K562 (cell line): ENCODE results near the gene PDIA5. TPM values are rescaled to one million over a fixed set of nuclear protein-coding genes. Genes with fewer than 3 reads are reported as not detected.

Source experiments
- ATAC-seq: fragments of 200-7000 bp; cut with Tn5 transposase; 3 replicates; pipeline ENCODE4 v1.9.1; 2020; ENCODE audit warnings: moderate library complexity
- BruUV-seq: library from RNA; stranded (reverse); fragments of 400-500 nt; replicated peaks from 2 replicates; lab custom pipeline; 2021; lab: Mats Ljungman, UMichigan
- CTCF ChIA-PET: fragments of 300-600 bp; formaldehyde crosslinking; extraction: SDS; loops from one replicate; lab custom pipeline; 2021; ENCODE audit warnings: low intra/inter-chr PET ratio; lab: Yijun Ruan, JAX
- POLR2A ChIA-PET: fragments of 300-600, 350-650 bp; sonication (Branson Sonifier 250); formaldehyde crosslinking; extraction: SDS; loops from one replicate; lab custom pipeline; 2021; ENCODE audit warnings: antibody characterized with exemption, inconsistent platforms; lab: Yijun Ruan, JAX
- DNase-seq, 4 experiments: peaks; one replicate each; pipeline versions ENCODE4 v3.0.0 to v3.0.0-alpha.2; 2011 to 2018; ENCODE audit warnings: low spot score in 3 of 4, mixed read lengths in 3 of 4; ENCODE audit errors: extremely low read depth in 1 of 4
- FAIRE-seq: peaks from 2 replicates; lab custom pipeline; 2011; peaks lifted over from hg19 to GRCh38; lab: Jason Lieb, UNC
- H2AFZ ChIP-seq: 2 replicates; pipeline ENCODE4 v1.6.0; 2011; ENCODE audit warnings: low read depth, low read length, control low read depth, inconsistent platforms
- H3K27ac ChIP-seq: fragments of 200-600 bp; 3 replicates; pipeline ENCODE4 v1.8.0; 2011; ENCODE audit warnings: low read depth, mild to moderate bottlenecking, control low read depth, inconsistent platforms, low read length, moderate library complexity, mixed read lengths; ENCODE audit errors: extremely low read depth
- H3K27me3 ChIP-seq, 2 experiments: fragments of 300-600 bp in 1 of 2; 2 replicates in 1 of 2; 3 replicates in 1 of 2; pipeline versions ENCODE4 v1.6.0 to v1.8.0; 2011; ENCODE audit warnings: inconsistent platforms in 2 of 2, low read length in 2 of 2, mild to moderate bottlenecking in 1 of 2, mixed read lengths in 1 of 2, moderate library complexity in 1 of 2; ENCODE audit not compliant: control insufficient read depth in 2 of 2, insufficient read depth in 2 of 2
- H3K36me3 ChIP-seq: fragments of 300-600 bp; 3 replicates; pipeline ENCODE4 v1.8.0; 2011; ENCODE audit warnings: mild to moderate bottlenecking, low read length, inconsistent platforms; ENCODE audit not compliant: control insufficient read depth, insufficient read depth
- H3K4me1 ChIP-seq, 2 experiments: fragments of 200-600 bp in 1 of 2; replicated peaks in 1 of 2; 2 replicates in 1 of 2; 3 replicates in 1 of 2; pipeline versions ENCODE4 v1.5.1 to v1.8.0; 2011; ENCODE audit warnings: inconsistent platforms in 2 of 2, low read length in 2 of 2, mild to moderate bottlenecking in 1 of 2, mixed read lengths in 1 of 2, moderate library complexity in 1 of 2; ENCODE audit not compliant: control insufficient read depth in 2 of 2, insufficient read depth in 2 of 2
- H3K4me2 ChIP-seq: 2 replicates; pipeline ENCODE4 v1.6.1; 2011; ENCODE audit warnings: low read length, control low read depth, inconsistent platforms, mixed read lengths; ENCODE audit not compliant: insufficient read depth
- H3K4me3 ChIP-seq: fragments of 200-600 bp; sonication (generic), shearing (Covaris generic); 2 replicates; pipeline ENCODE4 v1.5.1; 2016; ENCODE audit warnings: control low read depth, inconsistent platforms
- H3K79me2 ChIP-seq: fragments of 200-600 bp; 3 replicates; pipeline ENCODE4 v1.8.0; 2011; ENCODE audit warnings: low read length, inconsistent platforms; ENCODE audit not compliant: control insufficient read depth, insufficient read depth
- H3K9ac ChIP-seq, 2 experiments: 2 replicates each; pipeline versions ENCODE4 v1.6.0 to v1.6.1; 2011; ENCODE audit warnings: low read depth in 2 of 2, low read length in 2 of 2, control low read depth in 1 of 2, inconsistent platforms in 1 of 2, mild to moderate bottlenecking in 1 of 2, mixed read lengths in 1 of 2; ENCODE audit not compliant: insufficient read depth in 1 of 2
- H3K9me1 ChIP-seq: one replicate; pipeline ENCODE4 v1.6.0; 2011; ENCODE audit warnings: inconsistent platforms, mild to moderate bottlenecking, low read length, moderate library complexity; ENCODE audit not compliant: control insufficient read depth, insufficient read depth
- H3K9me3 ChIP-seq: replicated peaks from 2 replicates; pipeline ENCODE4 v1.5.1; 2011; ENCODE audit warnings: low read depth, low read length, inconsistent platforms; ENCODE audit not compliant: control insufficient read depth, insufficient read depth
- H4K20me1 ChIP-seq: replicated peaks from 2 replicates; pipeline ENCODE4 v1.6.1; 2011; ENCODE audit warnings: low read length, inconsistent platforms, mixed read lengths; ENCODE audit not compliant: control insufficient read depth, insufficient read depth
- ESRRB ChIP-seq: fragments of 250-450 bp; sonication (Bioruptor Pico); IDR thresholded peaks from 2 replicates; pipeline ENCODE4 v1.5.0; 2020; ENCODE audit warnings: mild to moderate bottlenecking, moderate library complexity, borderline replicate concordance
- NCOA2 ChIP-seq, 2 experiments: fragments of 450-650 bp; IDR thresholded peaks; 2 replicates each; pipeline ENCODE4 v1.6.1; 2018; ENCODE audit warnings: mild to moderate bottlenecking in 2 of 2, moderate library complexity in 1 of 2; ENCODE audit not compliant: partially characterized antibody in 2 of 2
- POU5F1 ChIP-seq: fragments of 150-350 bp; IDR thresholded peaks from 2 replicates; pipeline ENCODE4 v1.6.1; 2014; ENCODE audit warnings: borderline replicate concordance, low read length, low read depth, mild to moderate bottlenecking; ENCODE audit not compliant: partially characterized antibody
- TCFL5 ChIP-seq: fragments of 250-450 bp; sonication (Bioruptor Pico); conservative IDR thresholded peaks from 2 replicates; pipeline ENCODE4 v1.6.1; 2021; ENCODE audit warnings: mild to moderate bottlenecking, moderate library complexity, matching md5 sums
- ZNF143 ChIP-seq: sonication (generic); formaldehyde crosslinking; IDR thresholded peaks from 2 replicates; pipeline ENCODE4 v1.9.0; 2022; ENCODE audit warnings: mild to moderate bottlenecking, missing genetic modification reagents
- ZNF324 ChIP-seq: fragments of 250-450 bp; sonication (Bioruptor Pico); IDR thresholded peaks from 2 replicates; pipeline ENCODE4 v1.4.0; 2020; ENCODE audit warnings: mild to moderate bottlenecking
- WGBS: fragments of 100-300 bp; shearing (Covaris generic); methylation state at CpG from one replicate; pipeline ENCODE4 v1.1.6; 2016; ENCODE audit warnings: low coverage, mixed read lengths; ENCODE audit not compliant: insufficient coverage; ENCODE audit errors: missing lambda C conversion rate; 5-methylcytosine and 5-hydroxymethylcytosine counted together
- in situ Hi-C: fragments of 300-500 bp; cut with MboI; formaldehyde crosslinking; loops from 4 replicates; pipeline ENCODE4 v1.15.0; 2018; ENCODE audit warnings: inconsistent platforms, mixed read lengths
- intact Hi-C: fragments of 100-400 bp; cut with micrococcal nuclease; formaldehyde crosslinking; loops from 2 replicates; pipeline ENCODE4 v1.14.2; 2022
- polyA plus RNA-seq, 8 experiments: library from polyadenylated mRNA; depleted of rRNA in 4 of 8; stranded (reverse) in 5 of 8; unstranded in 3 of 8; fragments of >200 nt; fragmentation: Nextera tagmentation in 2 of 8; fragmentation: Illumina TruSeq in 1 of 8; extraction: Ambion mirVana in 2 of 8; extraction: Trizol in 1 of 8; gene quantifications; 2 replicates each; pipeline versions ENCODE4 v1.2.1 to v1.2.3, GENCODE V29; 2011 to 2014; ENCODE audit warnings: inconsistent platforms in 1 of 8, missing spikeins in 1 of 8
- total RNA-seq, 7 experiments: library from RNA; depleted of rRNA in 6 of 7; stranded (reverse); fragments of >200 nt in 6 of 7; fragmentation: Illumina TruSeq in 2 of 7; extraction: Trizol in 2 of 7; gene quantifications; 2 replicates each; pipeline versions ENCODE4 v1.2.1 to v1.2.3, GENCODE V29; 2011 to 2021; ENCODE audit warnings: low replicate concordance in 1 of 7
- TF ChIP-seq, protein P1 (sequence below): fragments of 200-600 bp; sonication (generic); IDR thresholded peaks from one replicate; pipeline ENCODE4 v1.6.1; 2012; ENCODE audit warnings: mild to moderate bottlenecking, low read depth, low read length, inconsistent platforms
- TF ChIP-seq, protein P2 (sequence below): IDR thresholded peaks from 2 replicates; pipeline ENCODE4 v1.6.1; 2016; ENCODE audit warnings: missing genetic modification characterization, missing compliant biosample characterization

The PDIA5 gene
- total and polyA plus RNA-seq, 9 of the 15 experiments (the other 6 are each of a cell fraction or from before 2014, with no cell fraction given): 3.4 to 31.8 (median 19.6) TPM

DNA sequence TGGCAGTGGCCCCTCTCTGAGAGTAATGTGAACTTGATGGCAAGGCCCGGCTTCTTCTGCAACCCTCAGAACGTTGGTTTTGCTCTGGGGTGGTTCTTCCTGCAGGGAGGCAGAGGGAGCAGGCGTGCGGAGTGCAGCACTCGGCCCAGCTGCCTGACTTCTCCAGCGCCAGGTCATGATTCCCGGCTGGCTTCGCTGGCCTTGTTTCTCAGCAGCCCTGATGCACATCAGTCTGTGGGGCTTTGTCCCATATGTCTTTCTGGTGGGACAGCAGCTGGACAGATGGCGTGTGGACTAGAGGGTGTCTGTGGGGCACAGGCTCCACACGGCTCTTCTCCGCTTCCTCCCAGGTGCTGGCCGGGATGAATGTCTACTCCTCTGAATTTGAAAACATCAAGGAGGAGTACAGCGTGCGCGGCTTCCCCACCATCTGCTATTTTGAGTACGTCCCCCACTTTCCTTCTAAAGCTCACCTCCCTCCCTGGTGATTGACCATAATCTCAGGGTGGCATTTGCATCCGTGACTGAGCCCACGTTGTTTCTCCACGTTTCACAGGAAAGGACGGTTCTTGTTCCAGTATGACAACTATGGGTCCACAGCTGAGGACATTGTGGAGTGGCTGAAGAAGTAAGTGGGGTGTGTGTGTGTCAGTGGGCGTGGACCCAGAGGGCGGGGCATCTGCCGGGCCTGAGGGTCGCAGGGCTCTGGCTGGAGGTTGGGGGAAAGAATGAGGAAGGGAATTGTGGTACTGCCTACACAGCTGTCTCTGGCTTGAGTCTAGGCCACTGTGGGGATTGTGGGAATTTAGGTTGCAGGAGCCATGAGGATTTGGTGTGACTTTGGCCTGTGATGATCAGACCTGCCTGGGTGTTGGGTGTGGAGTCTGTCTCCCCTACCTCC is 57.1 kb downstream of the PDIA5 start:
- in situ Hi-C loops (no loop called here), intact Hi-C loops (no loop called here)
- peaks cover 2% of the 10 kb centered on the region for H3K9me1 ChIP-seq
- no peaks in the 10 kb centered on the region for H3K4me1 ChIP-seq
- ATAC-seq (no peak), FAIRE-seq (no peak), DNase-seq (no peak)
- ChIA-PET CTCF (no interaction called here), POLR2A (interaction anchor here (1.2 kb wide), 1 partner anchor 10 kb away, joined by 6 read pairs; no protein-coding TSS in a partner anchor)
- H3K36me3 ChIP-seq: peaks cover 86% of the 10 kb centered on the region
- no peaks in the 10 kb centered on the region for H3K9me3 ChIP-seq
- no peak overlapping the region for H3K4me3 ChIP-seq
- H3K4me2 ChIP-seq: no peak overlapping the region
- H3K27me3 ChIP-seq: no peaks in the 10 kb centered on the region
- no peaks in the 10 kb centered on the region for H3K79me2 ChIP-seq
- 88% methylated on average over 23 of the region's 24 CpGs for WGBS
- H4K20me1 ChIP-seq: no peaks in the 10 kb centered on the region; the same call in 1 of the 2 replicates
- H3K9ac ChIP-seq: no peak overlapping the region
- no peak overlapping the region for H2AFZ ChIP-seq
- BruUV-seq: no TSS peak
- H3K27ac ChIP-seq: no peak overlapping the region
- TF ChIP-seq TCFL5 (CRISPR knock-in tag) (no peak), POU5F1 (no peak), NCOA2 (IDR thresholded peaks at IDR 0.05; ENCODE audit: partially characterized antibody in 2 of 2) (no peak), ZNF324 (CRISPR knock-in tag) (no peak), ZNF143 (CRISPR knock-in tag) (no peak), ESRRB (no peak)
- TF ChIP-seq, protein P1, sequence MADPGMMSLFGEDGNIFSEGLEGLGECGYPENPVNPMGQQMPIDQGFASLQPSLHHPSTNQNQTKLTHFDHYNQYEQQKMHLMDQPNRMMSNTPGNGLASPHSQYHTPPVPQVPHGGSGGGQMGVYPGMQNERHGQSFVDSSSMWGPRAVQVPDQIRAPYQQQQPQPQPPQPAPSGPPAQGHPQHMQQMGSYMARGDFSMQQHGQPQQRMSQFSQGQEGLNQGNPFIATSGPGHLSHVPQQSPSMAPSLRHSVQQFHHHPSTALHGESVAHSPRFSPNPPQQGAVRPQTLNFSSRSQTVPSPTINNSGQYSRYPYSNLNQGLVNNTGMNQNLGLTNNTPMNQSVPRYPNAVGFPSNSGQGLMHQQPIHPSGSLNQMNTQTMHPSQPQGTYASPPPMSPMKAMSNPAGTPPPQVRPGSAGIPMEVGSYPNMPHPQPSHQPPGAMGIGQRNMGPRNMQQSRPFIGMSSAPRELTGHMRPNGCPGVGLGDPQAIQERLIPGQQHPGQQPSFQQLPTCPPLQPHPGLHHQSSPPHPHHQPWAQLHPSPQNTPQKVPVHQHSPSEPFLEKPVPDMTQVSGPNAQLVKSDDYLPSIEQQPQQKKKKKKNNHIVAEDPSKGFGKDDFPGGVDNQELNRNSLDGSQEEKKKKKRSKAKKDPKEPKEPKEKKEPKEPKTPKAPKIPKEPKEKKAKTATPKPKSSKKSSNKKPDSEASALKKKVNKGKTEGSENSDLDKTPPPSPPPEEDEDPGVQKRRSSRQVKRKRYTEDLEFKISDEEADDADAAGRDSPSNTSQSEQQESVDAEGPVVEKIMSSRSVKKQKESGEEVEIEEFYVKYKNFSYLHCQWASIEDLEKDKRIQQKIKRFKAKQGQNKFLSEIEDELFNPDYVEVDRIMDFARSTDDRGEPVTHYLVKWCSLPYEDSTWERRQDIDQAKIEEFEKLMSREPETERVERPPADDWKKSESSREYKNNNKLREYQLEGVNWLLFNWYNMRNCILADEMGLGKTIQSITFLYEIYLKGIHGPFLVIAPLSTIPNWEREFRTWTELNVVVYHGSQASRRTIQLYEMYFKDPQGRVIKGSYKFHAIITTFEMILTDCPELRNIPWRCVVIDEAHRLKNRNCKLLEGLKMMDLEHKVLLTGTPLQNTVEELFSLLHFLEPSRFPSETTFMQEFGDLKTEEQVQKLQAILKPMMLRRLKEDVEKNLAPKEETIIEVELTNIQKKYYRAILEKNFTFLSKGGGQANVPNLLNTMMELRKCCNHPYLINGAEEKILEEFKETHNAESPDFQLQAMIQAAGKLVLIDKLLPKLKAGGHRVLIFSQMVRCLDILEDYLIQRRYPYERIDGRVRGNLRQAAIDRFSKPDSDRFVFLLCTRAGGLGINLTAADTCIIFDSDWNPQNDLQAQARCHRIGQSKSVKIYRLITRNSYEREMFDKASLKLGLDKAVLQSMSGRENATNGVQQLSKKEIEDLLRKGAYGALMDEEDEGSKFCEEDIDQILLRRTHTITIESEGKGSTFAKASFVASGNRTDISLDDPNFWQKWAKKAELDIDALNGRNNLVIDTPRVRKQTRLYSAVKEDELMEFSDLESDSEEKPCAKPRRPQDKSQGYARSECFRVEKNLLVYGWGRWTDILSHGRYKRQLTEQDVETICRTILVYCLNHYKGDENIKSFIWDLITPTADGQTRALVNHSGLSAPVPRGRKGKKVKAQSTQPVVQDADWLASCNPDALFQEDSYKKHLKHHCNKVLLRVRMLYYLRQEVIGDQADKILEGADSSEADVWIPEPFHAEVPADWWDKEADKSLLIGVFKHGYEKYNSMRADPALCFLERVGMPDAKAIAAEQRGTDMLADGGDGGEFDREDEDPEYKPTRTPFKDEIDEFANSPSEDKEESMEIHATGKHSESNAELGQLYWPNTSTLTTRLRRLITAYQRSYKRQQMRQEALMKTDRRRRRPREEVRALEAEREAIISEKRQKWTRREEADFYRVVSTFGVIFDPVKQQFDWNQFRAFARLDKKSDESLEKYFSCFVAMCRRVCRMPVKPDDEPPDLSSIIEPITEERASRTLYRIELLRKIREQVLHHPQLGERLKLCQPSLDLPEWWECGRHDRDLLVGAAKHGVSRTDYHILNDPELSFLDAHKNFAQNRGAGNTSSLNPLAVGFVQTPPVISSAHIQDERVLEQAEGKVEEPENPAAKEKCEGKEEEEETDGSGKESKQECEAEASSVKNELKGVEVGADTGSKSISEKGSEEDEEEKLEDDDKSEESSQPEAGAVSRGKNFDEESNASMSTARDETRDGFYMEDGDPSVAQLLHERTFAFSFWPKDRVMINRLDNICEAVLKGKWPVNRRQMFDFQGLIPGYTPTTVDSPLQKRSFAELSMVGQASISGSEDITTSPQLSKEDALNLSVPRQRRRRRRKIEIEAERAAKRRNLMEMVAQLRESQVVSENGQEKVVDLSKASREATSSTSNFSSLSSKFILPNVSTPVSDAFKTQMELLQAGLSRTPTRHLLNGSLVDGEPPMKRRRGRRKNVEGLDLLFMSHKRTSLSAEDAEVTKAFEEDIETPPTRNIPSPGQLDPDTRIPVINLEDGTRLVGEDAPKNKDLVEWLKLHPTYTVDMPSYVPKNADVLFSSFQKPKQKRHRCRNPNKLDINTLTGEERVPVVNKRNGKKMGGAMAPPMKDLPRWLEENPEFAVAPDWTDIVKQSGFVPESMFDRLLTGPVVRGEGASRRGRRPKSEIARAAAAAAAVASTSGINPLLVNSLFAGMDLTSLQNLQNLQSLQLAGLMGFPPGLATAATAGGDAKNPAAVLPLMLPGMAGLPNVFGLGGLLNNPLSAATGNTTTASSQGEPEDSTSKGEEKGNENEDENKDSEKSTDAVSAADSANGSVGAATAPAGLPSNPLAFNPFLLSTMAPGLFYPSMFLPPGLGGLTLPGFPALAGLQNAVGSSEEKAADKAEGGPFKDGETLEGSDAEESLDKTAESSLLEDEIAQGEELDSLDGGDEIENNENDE: no peak
- TF ChIP-seq, protein P2, sequence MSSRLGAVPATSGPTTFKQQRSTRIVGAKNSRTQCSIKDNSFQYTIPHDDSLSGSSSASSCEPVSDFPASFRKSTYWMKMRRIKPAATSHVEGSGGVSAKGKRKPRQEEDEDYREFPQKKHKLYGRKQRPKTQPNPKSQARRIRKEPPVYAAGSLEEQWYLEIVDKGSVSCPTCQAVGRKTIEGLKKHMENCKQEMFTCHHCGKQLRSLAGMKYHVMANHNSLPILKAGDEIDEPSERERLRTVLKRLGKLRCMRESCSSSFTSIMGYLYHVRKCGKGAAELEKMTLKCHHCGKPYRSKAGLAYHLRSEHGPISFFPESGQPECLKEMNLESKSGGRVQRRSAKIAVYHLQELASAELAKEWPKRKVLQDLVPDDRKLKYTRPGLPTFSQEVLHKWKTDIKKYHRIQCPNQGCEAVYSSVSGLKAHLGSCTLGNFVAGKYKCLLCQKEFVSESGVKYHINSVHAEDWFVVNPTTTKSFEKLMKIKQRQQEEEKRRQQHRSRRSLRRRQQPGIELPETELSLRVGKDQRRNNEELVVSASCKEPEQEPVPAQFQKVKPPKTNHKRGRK (tag): no peak
